HCT116 (cell line): ENCODE results near the gene NLN. TPM values are rescaled to one million over a fixed set of nuclear protein-coding genes. Genes with fewer than 3 reads are reported as not detected.

ENCODE experiments used
- ATAC-seq: fragments of 200-7000 bp; cut with Tn5 transposase; 2 replicates; pipeline ENCODE4 v1.9.1; 2020; ENCODE audit warnings: mild to moderate bottlenecking, moderate library complexity
- BruUV-seq: library from RNA; stranded (reverse); fragments of 400-500 nt; replicated peaks from 2 replicates; lab custom pipeline; 2021; lab: Mats Ljungman, UMichigan
- CTCF ChIA-PET: fragments of 300-600 bp; sonication (Branson Sonifier 250); formaldehyde crosslinking; loops from one replicate; lab custom pipeline; 2021; ENCODE audit warnings: antibody characterized with exemption; lab: Charles Lee
- POLR2A ChIA-PET: fragments of 300-600, 350-600 bp; sonication (Branson Sonifier 250); formaldehyde crosslinking; loops from one replicate; lab custom pipeline; 2021; ENCODE audit warnings: antibody characterized with exemption; lab: Charles Lee
- RAD21 ChIA-PET, 2 experiments: fragments of 300-600 bp; sonication (Branson Sonifier 250); formaldehyde crosslinking; loops; one replicate each; lab custom pipeline; 2023; ENCODE audit warnings: low total read pairs in 2 of 2; ENCODE audit not compliant: uncharacterized antibody in 2 of 2, unreplicated experiment in 2 of 2, low non-redundant PET in 1 of 2; lab: Charles Lee
- DNase-seq: peaks from one replicate; pipeline ENCODE4 v3.0.0-alpha.2; 2010; ENCODE audit warnings: low read depth, low spot score
- H2AFZ ChIP-seq: fragments of 200-600 bp; shearing (Covaris generic), sonication (generic); 2 replicates; pipeline ENCODE4 v1.6.1; 2017; ENCODE audit warnings: low read depth, mixed run types, mixed read lengths, antibody characterized with exemption, low read length; ENCODE audit not compliant: poor library complexity, severe bottlenecking
- H3K27ac ChIP-seq: 2 replicates; pipeline ENCODE4 v1.5.1; 2012; ENCODE audit warnings: low read depth, low read length
- H3K27me3 ChIP-seq: fragments of 200-600 bp; sonication (generic); 2 replicates; pipeline ENCODE4 v1.6.1; 2016; ENCODE audit warnings: mixed run types, low read length, mixed read lengths; ENCODE audit not compliant: insufficient read depth
- H3K36me3 ChIP-seq, 2 experiments: fragments of 200-500 bp in 1 of 2; fragments of 200-600 bp in 1 of 2; sonication (Bioruptor generic) in 1 of 2; sonication (generic) in 1 of 2; 2 replicates each; pipeline versions ENCODE4 v1.5.1 to v1.6.1; 2014 to 2016; ENCODE audit warnings: low read length in 2 of 2, inconsistent platforms in 1 of 2, mixed read lengths in 1 of 2, mixed run types in 1 of 2; ENCODE audit not compliant: insufficient read depth in 2 of 2, control insufficient read depth in 1 of 2
- H3K4me1 ChIP-seq, 2 experiments: fragments of 200-600 bp in 1 of 2; sonication (generic) in 1 of 2; 2 replicates each; pipeline versions ENCODE4 v1.5.1 to v1.6.1; 2012 to 2017; ENCODE audit warnings: low read length in 2 of 2, inconsistent platforms in 1 of 2, mild to moderate bottlenecking in 1 of 2, mixed read lengths in 1 of 2, mixed run types in 1 of 2, moderate library complexity in 1 of 2; ENCODE audit not compliant: insufficient read depth in 2 of 2, control insufficient read depth in 1 of 2
- H3K4me2 ChIP-seq: fragments of 200-600 bp; sonication (generic); 2 replicates; pipeline ENCODE4 v1.6.1; 2017; ENCODE audit warnings: mixed run types, low read length, mixed read lengths
- H3K4me3 ChIP-seq, 2 experiments: fragments of 200-600 bp in 1 of 2; sonication (generic) in 1 of 2; replicated peaks in 1 of 2; 2 replicates each; pipeline ENCODE4 v1.5.1; 2011 to 2016; ENCODE audit warnings: low read length in 2 of 2, control low read depth in 1 of 2, low read depth in 1 of 2, mild to moderate bottlenecking in 1 of 2, mixed read lengths in 1 of 2, mixed run types in 1 of 2
- H3K79me2 ChIP-seq: fragments of 200-600 bp; sonication (generic); 2 replicates; pipeline ENCODE4 v1.6.1; 2017; ENCODE audit warnings: mild to moderate bottlenecking, mixed run types, low read length, moderate library complexity, mixed read lengths; ENCODE audit not compliant: insufficient read depth
- H3K9ac ChIP-seq: fragments of 200-600 bp; sonication (generic); 2 replicates; pipeline ENCODE4 v1.6.1; 2016; ENCODE audit warnings: low read length, mixed read lengths
- H3K9me2 ChIP-seq: fragments of 200-600 bp; sonication (generic), shearing (Covaris generic); 2 replicates; pipeline ENCODE4 v1.6.1; 2017; ENCODE audit warnings: mixed run types, mild to moderate bottlenecking, moderate library complexity; ENCODE audit not compliant: insufficient read depth
- H3K9me3 ChIP-seq, 2 experiments: fragments of 200-500 bp in 1 of 2; fragments of 200-600 bp in 1 of 2; sonication (Bioruptor generic) in 1 of 2; sonication (generic) in 1 of 2; 2 replicates each; pipeline ENCODE4 v1.6.1; 2014 to 2017; ENCODE audit warnings: low read length in 2 of 2, mixed read lengths in 2 of 2, inconsistent platforms in 1 of 2, low read depth in 1 of 2, mild to moderate bottlenecking in 1 of 2, mixed run types in 1 of 2, moderate library complexity in 1 of 2; ENCODE audit not compliant: control insufficient read depth in 1 of 2, insufficient read depth in 1 of 2
- H4K20me1 ChIP-seq: fragments of 200-600 bp; sonication (generic), shearing (Covaris generic); 2 replicates; pipeline ENCODE4 v1.6.1; 2017; ENCODE audit warnings: mixed run types, mild to moderate bottlenecking, moderate library complexity; ENCODE audit not compliant: insufficient read depth
- ATF3 ChIP-seq: IDR thresholded peaks from 2 replicates; pipeline ENCODE4 v1.6.1; 2012
- CBX3 ChIP-seq: IDR thresholded peaks from 2 replicates; pipeline ENCODE4 v1.6.1; 2012; ENCODE audit warnings: low read depth
- MAX ChIP-seq: IDR thresholded peaks from 2 replicates; pipeline ENCODE4 v1.6.1; 2012
- POLR2A ChIP-seq: IDR thresholded peaks from 2 replicates; pipeline ENCODE4 v1.7.0; 2011; ENCODE audit warnings: borderline replicate concordance; ENCODE audit not compliant: insufficient read depth, insufficient read length; ENCODE audit errors: extremely low read depth
- RAD21 ChIP-seq: IDR thresholded peaks from 2 replicates; pipeline ENCODE4 v1.6.1; 2012; ENCODE audit warnings: low read depth, mild to moderate bottlenecking
- REST ChIP-seq: IDR thresholded peaks from 2 replicates; pipeline ENCODE4 v1.6.1; 2012; ENCODE audit warnings: low read depth
- YY1 ChIP-seq: IDR thresholded peaks from 2 replicates; pipeline ENCODE4 v1.6.1; 2011; ENCODE audit warnings: low read length, low read depth, moderate library complexity, mild to moderate bottlenecking; ENCODE audit not compliant: insufficient replicate concordance; ENCODE audit errors: extremely low read depth
- ZBTB33 ChIP-seq: IDR thresholded peaks from 2 replicates; pipeline ENCODE4 v1.6.1; 2011; ENCODE audit warnings: mild to moderate bottlenecking, low read length, moderate library complexity; ENCODE audit not compliant: insufficient replicate concordance; ENCODE audit errors: extremely low read depth
- ZNF274 ChIP-seq: fragments of 200-500 bp; sonication (Bioruptor generic); IDR thresholded peaks from 2 replicates; pipeline ENCODE4 v1.6.1; 2014; ENCODE audit warnings: mild to moderate bottlenecking, low read depth, low read length, inconsistent platforms
- intact Hi-C: fragments of 100-400 bp; cut with micrococcal nuclease; formaldehyde crosslinking; loops from 2 replicates; pipeline ENCODE4 v1.10.0; 2022
- total RNA-seq: library from RNA; stranded (reverse); gene quantifications from one replicate; pipeline ENCODE4 v1.2.1, GENCODE V29; 2021; ENCODE audit not compliant: unreplicated experiment

NLN gene
- total RNA-seq, 1 experiment from 2014 or later, result 67.6 TPM

GRCh38 chr5:65696892-65697291 lies 25.1 kb upstream of the NLN start:
- BruUV-seq, result no TSS peak
- ChIA-PET RAD21 (no interaction called here), CTCF (no interaction called here), POLR2A (no interaction called here)
- Histone ChIP-seq H3K4me1 (no peaks in the 10 kb centered on the region), H3K27me3 (no peaks in the 10 kb centered on the region), H3K27ac (no peak overlapping the region), H3K79me2 (no peaks in the 10 kb centered on the region), H3K9ac (no peak overlapping the region), H3K4me3 (no peak overlapping the region), H2AFZ (no peak overlapping the region), H3K9me2 (no peaks in the 10 kb centered on the region), H3K9me3 (no peaks in the 10 kb centered on the region), H3K36me3 (no peaks in the 10 kb centered on the region), H4K20me1 (no peaks in the 10 kb centered on the region), H3K4me2 (no peak overlapping the region)
- intact Hi-C loops, result no loop called here
- ATAC-seq (no peak), DNase-seq (no peak)
- no peak for TF ChIP-seq RAD21
- no peak for TF ChIP-seq YY1
- TF ChIP-seq REST, result no peak
- no peak for TF ChIP-seq POLR2A
- no peak for TF ChIP-seq ZNF274
- TF ChIP-seq ATF3, result no peak
- TF ChIP-seq, all 23 proteins: peak for 0

GRCh38 chr5:65699338-65699737 lies 22.7 kb upstream of the NLN start:
- no peak overlapping the region for H2AFZ ChIP-seq
- no peaks in the 10 kb centered on the region for H3K27me3 ChIP-seq
- intact Hi-C loops, result no loop called here
- H3K9me2 ChIP-seq, result no peaks in the 10 kb centered on the region
- RAD21 ChIA-PET, result no interaction called here
- no peak overlapping the region for H3K4me3 ChIP-seq
- no peak overlapping the region for H3K9ac ChIP-seq
- H3K27ac ChIP-seq, result no peak overlapping the region
- TF ChIP-seq MAX, result no peak
- TF ChIP-seq ZBTB33, result no peak
- TF ChIP-seq CBX3, result no peak
- TF ChIP-seq, all 23 proteins: peak for 0
- Histone ChIP-seq H3K4me1 (no peaks in the 10 kb centered on the region), H3K9me3 (no peaks in the 10 kb centered on the region), H3K36me3 (no peaks in the 10 kb centered on the region), H3K4me2 (no peak overlapping the region), H3K79me2 (no peaks in the 10 kb centered on the region), H4K20me1 (no peaks in the 10 kb centered on the region)
- ChIA-PET POLR2A (no interaction called here), CTCF (no interaction called here)
- DNase-seq, result no peak
- no peak for ATAC-seq
- BruUV-seq, result no TSS peak
